GM10248 (cell line): Measurements from ENCODE around the gene PSMC5.
"Not testable (repeated sequence)": the region's sequence is repeated elsewhere in the genome, so short reads cannot be mapped to it uniquely, and the experiment has no call there.

Experiments used
- CTCF ChIA-PET: fragments of 300-600 bp; sonication (Branson Sonifier 250); formaldehyde crosslinking; extraction: SDS; loops from one replicate; lab custom pipeline; 2021; ENCODE audit warnings: antibody characterized with exemption; lab: Yijun Ruan, JAX
- POLR2A ChIA-PET: fragments of 350-650 bp; sonication (Branson Sonifier 250); formaldehyde crosslinking; extraction: SDS; loops from one replicate; lab custom pipeline; 2020; ENCODE audit warnings: antibody characterized with exemption; lab: Yijun Ruan, JAX
- DNase-seq: peaks from one replicate; pipeline ENCODE4 v3.0.0; 2012; ENCODE audit errors: extremely low spot score
- TF ChIP-seq, protein P1 (sequence below): IDR thresholded peaks from 2 replicates; pipeline ENCODE4 v1.5.1; 2012; ENCODE audit warnings: mild to moderate bottlenecking, low read depth; ENCODE audit errors: extremely low read depth, missing control alignments, control extremely low read depth

PSMC5 gene

DNA sequence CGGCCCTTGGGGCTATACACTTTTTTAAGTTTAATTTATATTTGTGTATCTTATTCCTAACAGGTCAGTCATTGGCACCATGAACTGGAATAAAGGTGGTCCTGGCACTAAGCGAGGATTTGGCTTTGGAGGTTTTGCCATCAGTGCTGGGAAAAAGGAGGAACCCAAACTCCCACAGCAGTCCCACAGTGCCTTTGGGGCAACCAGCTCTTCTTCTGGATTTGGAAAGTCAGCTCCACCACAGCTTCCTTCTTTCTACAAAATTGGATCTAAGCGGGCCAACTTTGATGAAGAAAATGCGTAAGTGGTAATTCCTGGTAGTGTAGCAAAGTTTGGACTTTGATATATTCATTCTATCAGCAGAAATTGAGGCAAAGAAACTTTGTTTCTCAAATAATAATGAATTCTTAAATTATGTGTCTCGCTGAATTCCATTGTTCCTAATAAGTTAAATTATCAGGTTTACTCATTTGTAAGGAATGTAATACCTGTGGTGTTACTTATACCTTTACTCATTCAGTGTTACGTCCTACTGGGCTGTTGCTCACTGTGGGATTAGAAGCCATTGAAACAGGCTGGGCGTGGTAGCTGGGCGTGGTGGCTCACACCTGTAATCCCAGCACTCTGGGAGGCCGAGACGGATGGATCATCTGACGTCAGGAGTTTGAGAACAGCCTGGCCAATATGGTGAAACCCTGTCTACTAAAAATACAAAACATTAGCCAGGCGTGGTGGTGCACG is 40.1 kb upstream of the PSMC5 start:
- CTCF ChIA-PET = interaction anchor here (1.3 to 1.7 kb wide), 3 partner anchors 9 to 51 kb away, joined by 3 to 4 read pairs (median 4); no protein-coding TSS in a partner anchor
- POLR2A ChIA-PET = no interaction called here
- TF ChIP-seq, protein P1, sequence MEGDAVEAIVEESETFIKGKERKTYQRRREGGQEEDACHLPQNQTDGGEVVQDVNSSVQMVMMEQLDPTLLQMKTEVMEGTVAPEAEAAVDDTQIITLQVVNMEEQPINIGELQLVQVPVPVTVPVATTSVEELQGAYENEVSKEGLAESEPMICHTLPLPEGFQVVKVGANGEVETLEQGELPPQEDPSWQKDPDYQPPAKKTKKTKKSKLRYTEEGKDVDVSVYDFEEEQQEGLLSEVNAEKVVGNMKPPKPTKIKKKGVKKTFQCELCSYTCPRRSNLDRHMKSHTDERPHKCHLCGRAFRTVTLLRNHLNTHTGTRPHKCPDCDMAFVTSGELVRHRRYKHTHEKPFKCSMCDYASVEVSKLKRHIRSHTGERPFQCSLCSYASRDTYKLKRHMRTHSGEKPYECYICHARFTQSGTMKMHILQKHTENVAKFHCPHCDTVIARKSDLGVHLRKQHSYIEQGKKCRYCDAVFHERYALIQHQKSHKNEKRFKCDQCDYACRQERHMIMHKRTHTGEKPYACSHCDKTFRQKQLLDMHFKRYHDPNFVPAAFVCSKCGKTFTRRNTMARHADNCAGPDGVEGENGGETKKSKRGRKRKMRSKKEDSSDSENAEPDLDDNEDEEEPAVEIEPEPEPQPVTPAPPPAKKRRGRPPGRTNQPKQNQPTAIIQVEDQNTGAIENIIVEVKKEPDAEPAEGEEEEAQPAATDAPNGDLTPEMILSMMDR = no peak
- no peak for DNase-seq

DNA sequence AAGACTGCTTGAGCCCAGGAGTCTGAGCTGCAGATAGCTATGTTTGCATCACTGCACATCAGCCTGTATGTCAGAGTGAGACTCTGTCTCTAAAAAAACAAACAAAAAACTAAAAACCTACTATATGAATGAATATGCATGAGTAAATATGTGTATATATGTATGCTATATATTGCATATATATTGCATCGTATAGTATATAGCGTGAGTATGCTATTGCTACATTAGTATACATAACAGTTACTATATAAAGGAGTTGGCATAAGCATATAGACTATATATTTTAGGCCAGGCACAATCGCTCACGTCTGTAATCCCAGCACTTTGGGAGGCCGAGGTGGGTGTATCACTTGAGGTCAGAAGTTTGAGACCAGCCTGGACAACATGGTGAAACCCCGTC is 37.2 kb upstream of the PSMC5 start:
- TF ChIP-seq, protein P1 = no peak
- POLR2A ChIA-PET = interaction anchor here (0.7 kb wide), 1 partner anchor 39 kb away, joined by 11 read pairs; no protein-coding TSS in a partner anchor
- CTCF ChIA-PET = interaction anchor here (1.3 to 2.0 kb wide), 2 partner anchors 12 to 14 kb away, joined by 4 to 8 read pairs; no protein-coding TSS in a partner anchor

DNA sequence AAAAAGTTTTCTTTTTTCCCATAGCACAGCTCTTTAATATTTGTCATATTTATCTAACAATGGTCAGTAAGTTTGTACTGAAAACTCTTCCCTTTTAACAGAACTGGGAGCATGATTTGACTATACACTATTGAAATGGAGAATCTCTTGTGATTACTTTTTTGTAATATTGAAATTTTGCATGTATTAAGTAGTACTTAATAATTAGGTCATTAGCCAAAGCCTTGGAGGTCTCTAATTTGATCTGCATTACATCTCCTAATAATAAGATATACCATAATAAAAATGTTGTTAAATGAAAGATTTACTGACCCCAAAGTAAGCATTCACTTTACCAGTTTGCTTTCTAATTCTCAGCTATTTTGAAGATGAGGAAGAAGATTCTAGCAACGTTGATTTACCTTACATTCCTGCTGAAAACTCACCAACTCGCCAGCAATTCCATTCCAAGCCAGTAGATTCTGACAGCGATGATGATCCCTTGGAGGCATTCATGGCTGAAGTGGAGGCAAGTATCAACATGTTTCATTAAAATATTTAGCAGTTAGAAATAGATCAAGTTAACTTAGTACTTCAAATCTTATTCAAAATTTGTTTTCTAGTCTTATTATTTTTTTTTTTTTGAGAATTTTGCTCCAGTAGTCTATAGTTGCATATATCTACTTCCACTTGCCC is 35.0 kb upstream of the PSMC5 start:
- ChIA-PET POLR2A (no interaction called here), CTCF (interaction anchor here (0.8 to 1.4 kb wide), 2 partner anchors 11 to 12 kb away, joined by 3 to 4 read pairs; no protein-coding TSS in a partner anchor)
- TF ChIP-seq, protein P1 = no peak
- DNase-seq = no peak

More for the DNA sequence above, 37.2 kb upstream of the PSMC5 start:
- no peak for DNase-seq

DNA sequence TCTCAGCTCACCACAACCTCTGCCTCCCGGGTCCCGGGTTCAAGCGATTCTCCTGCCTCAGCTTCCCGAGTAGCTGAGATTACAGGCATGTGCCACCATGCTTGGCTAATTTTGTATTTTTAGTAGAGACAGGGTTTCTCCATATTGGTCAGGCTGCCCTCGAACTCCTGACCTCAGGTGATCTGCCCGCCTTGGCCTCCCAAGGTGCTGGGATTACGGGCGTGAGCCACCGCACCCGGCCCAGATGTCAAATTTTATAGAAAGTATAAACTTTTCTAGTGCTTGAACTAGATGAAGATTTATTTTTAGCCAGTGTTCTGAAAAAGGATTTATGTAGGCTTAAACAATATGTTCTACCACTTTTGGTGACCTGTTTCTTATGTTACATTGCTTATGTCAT is 30.9 kb upstream of the PSMC5 start:
- DNase-seq, POLR2A ChIA-PET: not testable (repeated sequence)
- CTCF ChIA-PET = interaction anchor here (1.0 kb wide), 1 partner anchor 10 kb away, joined by 4 read pairs; no protein-coding TSS in a partner anchor

DNA sequence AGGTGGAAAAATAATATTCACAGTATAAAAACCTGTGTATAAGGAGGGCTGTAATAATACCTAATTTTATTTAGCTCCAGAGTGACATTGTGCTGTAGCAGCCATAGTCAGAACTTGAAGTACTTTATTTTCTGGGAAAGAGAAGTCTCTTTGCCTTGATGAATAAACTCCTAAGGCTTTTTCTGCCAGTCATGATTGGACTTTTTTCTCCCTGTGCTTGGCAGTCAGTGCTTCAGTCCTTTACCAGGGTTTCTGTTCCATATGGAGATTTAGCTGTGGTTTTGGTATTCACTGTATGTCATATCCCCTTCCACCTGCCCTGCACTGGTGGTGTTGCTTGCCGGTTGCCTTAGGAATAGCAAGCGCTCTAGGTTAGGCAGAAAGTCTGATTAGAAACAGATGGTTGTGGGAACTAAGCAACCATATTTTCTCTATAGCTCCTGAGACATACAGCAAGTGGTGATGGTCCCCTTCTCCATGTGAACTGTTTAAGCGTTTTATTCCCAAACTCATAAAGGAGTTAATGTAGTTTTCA is 28.6 kb upstream of the PSMC5 start:
- CTCF ChIA-PET = interaction anchor here (1.0 to 2.0 kb wide), 7 partner anchors 11 to 36 kb away, joined by 3 to 6 read pairs (median 4); no protein-coding TSS in a partner anchor

DNA sequence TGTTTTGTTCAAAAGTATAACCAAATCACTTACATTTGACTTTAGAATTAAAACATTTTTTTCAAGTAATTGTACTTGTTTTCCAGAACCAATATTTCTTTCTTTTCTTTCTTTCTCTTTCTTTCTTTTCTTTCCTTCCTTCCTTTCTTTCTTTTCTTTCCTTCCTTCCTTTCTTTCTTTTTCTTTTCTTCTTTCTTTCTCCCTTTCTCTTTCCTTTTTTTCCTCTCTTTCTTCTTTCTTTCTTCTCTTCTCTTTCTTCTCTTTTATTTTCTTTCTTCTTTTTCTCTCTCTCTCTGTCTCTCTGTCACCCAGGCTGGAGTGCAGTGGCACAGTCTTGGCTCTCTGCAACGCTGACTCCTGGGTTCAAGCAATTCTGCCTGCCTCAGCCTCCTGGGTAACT is 26.4 kb upstream of the PSMC5 start:
- ChIA-PET CTCF (no interaction called here), POLR2A (no interaction called here)
- TF ChIP-seq, protein P1 = no peak
- no peak for DNase-seq

More for the DNA sequence above, 28.6 kb upstream of the PSMC5 start:
- TF ChIP-seq, protein P1 = no peak
- DNase-seq = no peak
- POLR2A ChIA-PET = no interaction called here

DNA sequence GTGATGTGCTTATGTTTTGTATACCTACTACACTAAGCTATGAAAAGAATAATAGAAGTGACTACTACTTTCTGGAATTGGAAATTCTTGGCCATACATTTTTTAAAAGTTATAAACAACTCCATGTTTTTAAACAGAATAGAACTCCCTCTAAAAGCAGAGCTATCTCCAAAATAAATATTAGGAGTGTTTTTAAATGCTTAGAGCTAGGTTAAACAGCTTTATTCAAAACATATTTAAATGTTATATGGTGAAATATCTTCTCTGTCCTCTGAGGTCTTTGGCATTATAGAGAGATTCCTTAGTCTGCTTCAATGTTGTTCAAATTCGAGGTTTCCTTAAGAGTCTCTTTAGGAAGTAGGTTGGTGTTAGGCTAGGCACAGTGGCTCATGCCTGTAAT is 22.9 kb upstream of the PSMC5 start:
- DNase-seq = no peak
- TF ChIP-seq, protein P1 = no peak
- CTCF ChIA-PET = interaction anchor here (0.9 to 2.0 kb wide), 6 partner anchors 11 to 48 kb away, joined by 3 to 7 read pairs (median 4); no protein-coding TSS in a partner anchor
- POLR2A ChIA-PET = no interaction called here
